ENCODE measurements around the gene KLK3.

DNA sequence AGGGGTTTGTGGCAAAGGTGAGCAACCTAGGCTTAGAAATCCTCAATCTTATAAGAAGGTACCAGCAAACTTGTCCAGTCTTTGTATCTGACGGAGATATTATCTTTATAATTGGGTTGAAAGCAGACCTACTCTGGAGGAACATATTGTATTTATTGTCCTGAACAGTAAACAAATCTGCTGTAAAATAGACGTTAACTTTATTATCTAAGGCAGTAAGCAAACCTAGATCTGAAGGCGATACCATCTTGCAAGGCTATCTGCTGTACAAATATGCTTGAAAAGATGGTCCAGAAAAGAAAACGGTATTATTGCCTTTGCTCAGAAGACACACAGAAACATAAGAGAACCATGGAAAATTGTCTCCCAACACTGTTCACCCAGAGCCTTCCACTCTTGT is 14.8 kb downstream of the KLK3 start:
- TF ChIP-seq POLR2A (IDR thresholded peaks at IDR 0.05), result no peak
- TF ChIP-seq, protein P1, sequence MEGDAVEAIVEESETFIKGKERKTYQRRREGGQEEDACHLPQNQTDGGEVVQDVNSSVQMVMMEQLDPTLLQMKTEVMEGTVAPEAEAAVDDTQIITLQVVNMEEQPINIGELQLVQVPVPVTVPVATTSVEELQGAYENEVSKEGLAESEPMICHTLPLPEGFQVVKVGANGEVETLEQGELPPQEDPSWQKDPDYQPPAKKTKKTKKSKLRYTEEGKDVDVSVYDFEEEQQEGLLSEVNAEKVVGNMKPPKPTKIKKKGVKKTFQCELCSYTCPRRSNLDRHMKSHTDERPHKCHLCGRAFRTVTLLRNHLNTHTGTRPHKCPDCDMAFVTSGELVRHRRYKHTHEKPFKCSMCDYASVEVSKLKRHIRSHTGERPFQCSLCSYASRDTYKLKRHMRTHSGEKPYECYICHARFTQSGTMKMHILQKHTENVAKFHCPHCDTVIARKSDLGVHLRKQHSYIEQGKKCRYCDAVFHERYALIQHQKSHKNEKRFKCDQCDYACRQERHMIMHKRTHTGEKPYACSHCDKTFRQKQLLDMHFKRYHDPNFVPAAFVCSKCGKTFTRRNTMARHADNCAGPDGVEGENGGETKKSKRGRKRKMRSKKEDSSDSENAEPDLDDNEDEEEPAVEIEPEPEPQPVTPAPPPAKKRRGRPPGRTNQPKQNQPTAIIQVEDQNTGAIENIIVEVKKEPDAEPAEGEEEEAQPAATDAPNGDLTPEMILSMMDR (IDR thresholded peaks at IDR 0.05), result no peak
